Mononuclear cell (primary cell): Measurements from ENCODE around the gene FDX2. TPM values are rescaled to one million over a fixed set of nuclear protein-coding genes. Genes with fewer than 3 reads are reported as not detected.

Source experiments
- H3K27me3 ChIP-seq: 2 replicates; pipeline ENCODE4 v1.6.0; 2011; ENCODE audit warnings: low read length, control low read depth; ENCODE audit not compliant: insufficient read depth
- H3K4me1 ChIP-seq: 2 replicates; pipeline ENCODE4 v1.5.1; 2011; ENCODE audit warnings: mild to moderate bottlenecking, low read length, control low read depth; ENCODE audit not compliant: insufficient read depth
- H3K4me3 ChIP-seq: 2 replicates; pipeline ENCODE4 v1.5.1; 2011; ENCODE audit warnings: mild to moderate bottlenecking, low read length, moderate library complexity
- H3K9me3 ChIP-seq: 2 replicates; pipeline ENCODE4 v1.5.1; 2011; ENCODE audit warnings: low read depth, mild to moderate bottlenecking, control low read depth, low read length
- total RNA-seq: library from RNA; depleted of rRNA; stranded (reverse); fragments of >200 nt; gene quantifications from one replicate; pipeline ENCODE4 v1.2.3, GENCODE V29; 2012

The FDX2 gene
- total RNA-seq, 1 donor: 1.5 TPM

DNA sequence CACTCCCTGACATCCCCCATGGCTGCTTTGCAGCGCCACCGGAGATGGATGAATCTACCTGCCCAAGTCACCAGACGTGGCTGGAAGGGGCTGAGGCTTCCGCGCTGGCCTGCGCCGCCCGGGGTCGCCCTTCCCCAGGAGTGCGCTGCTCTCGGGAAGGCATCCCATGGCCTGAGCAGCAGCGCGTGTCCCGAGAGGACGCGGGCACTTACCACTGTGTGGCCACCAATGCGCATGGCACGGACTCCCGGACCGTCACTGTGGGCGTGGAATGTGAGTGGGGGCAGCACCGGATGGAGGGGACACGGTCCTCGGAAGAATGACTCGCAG lies 21.5 kb downstream of the FDX2 start:
- Histone ChIP-seq H3K27me3 (peaks cover 66% of the 10 kb centered on the region), H3K9me3 (no peaks in the 10 kb centered on the region), H3K4me1 (peaks cover 66% of the 10 kb centered on the region), H3K4me3 (no peak overlapping the region)

- peaks cover 72% of the 10 kb centered on the region for H3K4me1 ChIP-seq
- H3K4me3 ChIP-seq: no peak overlapping the region
- H3K9me3 ChIP-seq: no peaks in the 10 kb centered on the region
- H3K27me3 ChIP-seq: peaks cover 71% of the 10 kb centered on the region
Measured at GRCh38 chr19:10293637-10294367, 22.0 kb downstream of the FDX2 start.

- H3K9me3 ChIP-seq: no peaks in the 10 kb centered on the region
- peaks cover 79% of the 10 kb centered on the region for H3K4me1 ChIP-seq
- peaks cover 79% of the 10 kb centered on the region for H3K27me3 ChIP-seq
- no peak overlapping the region for H3K4me3 ChIP-seq
Measured at GRCh38 chr19:10292789-10293636, 22.8 kb downstream of the FDX2 start.

GRCh38 chr19:10292206-10292788 lies 23.5 kb downstream of the FDX2 start:
- Histone ChIP-seq H3K4me1 (peaks cover 87% of the 10 kb centered on the region), H3K4me3 (no peak overlapping the region), H3K27me3 (peaks cover 85% of the 10 kb centered on the region), H3K9me3 (no peaks in the 10 kb centered on the region)

DNA sequence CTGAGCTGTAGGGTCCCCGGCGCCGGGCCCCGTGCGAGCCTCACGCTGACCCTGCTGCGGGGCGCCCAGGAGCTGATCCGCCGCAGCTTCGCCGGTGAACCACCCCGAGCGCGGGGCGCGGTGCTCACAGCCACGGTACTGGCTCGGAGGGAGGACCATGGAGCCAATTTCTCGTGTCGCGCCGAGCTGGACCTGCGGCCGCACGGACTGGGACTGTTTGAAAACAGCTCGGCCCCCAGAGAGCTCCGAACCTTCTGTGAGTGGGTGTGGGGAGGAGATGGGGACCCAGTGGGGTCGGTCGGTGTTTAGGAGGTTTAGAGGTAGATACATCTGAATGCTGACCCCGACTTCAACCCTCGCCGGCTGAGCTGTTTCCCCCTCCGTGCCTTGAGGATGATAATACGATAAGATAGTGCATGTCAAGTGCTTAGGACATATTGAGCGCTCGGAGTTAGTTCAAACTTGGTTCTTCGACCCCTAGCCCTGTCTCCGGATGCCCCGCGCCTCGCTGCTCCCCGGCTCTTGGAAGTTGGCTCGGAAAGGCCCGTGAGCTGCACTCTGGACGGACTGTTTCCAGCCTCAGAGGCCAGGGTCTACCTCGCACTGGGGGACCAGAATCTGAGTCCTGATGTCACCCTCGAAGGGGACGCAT lies 24.1 kb downstream of the FDX2 start:
- Histone ChIP-seq H3K27me3 (peaks cover 84% of the 10 kb centered on the region), H3K9me3 (no peaks in the 10 kb centered on the region), H3K4me3 (no peak overlapping the region), H3K4me1 (peaks cover 93% of the 10 kb centered on the region)

- no peaks in the 10 kb centered on the region for H3K9me3 ChIP-seq
- peaks cover 82% of the 10 kb centered on the region for H3K27me3 ChIP-seq
- H3K4me3 ChIP-seq: no peak overlapping the region
- H3K4me1 ChIP-seq: peaks cover 96% of the 10 kb centered on the region
Measured at GRCh38 chr19:10290876-10291553, 24.8 kb downstream of the FDX2 start.

GRCh38 chr19:10290357-10290875 lies 25.4 kb downstream of the FDX2 start:
- no peak overlapping the region for H3K4me3 ChIP-seq
- no peaks in the 10 kb centered on the region for H3K9me3 ChIP-seq
- H3K27me3 ChIP-seq: peaks cover 79% of the 10 kb centered on the region
- peaks cover 96% of the 10 kb centered on the region for H3K4me1 ChIP-seq

DNA sequence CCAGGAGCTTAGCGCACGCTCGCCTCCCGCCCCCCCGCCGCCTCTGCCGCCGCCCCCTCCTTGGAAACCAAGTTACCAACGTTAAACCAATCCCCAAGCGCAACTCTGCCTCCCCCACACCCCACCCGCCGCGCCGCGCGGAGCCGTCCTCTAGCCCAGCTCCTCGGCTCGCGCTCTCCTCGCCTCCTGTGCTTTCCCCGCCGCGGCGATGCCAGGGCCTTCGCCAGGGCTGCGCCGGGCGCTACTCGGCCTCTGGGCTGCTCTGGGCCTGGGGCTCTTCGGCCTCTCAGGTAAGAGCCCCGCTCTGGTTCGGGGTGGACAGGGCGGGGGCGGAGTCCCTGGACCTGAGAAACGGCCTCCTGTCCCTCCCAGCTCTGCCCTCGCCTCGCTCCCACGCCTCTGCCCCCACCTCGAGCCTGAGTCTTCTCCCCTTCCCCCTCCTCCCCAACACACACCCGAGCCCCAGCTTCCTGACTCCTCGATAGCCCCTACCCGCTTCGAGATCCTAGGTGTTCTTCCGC lies 25.9 kb downstream of the FDX2 start, which contains the start of gene ICAM5:
Gene ICAM5 (plus strand): TSS at position 117 of the 521 bp plus-strand sequence. CDS start 92 bp downstream, at position 209.
- H3K9me3 ChIP-seq: no peaks in the 10 kb centered on the region
- peaks cover 95% of the 10 kb centered on the region for H3K4me1 ChIP-seq
- no peak within 1 kb of the TSS for H3K4me3 ChIP-seq
- peaks cover 74% of the 10 kb centered on the region for H3K27me3 ChIP-seq

DNA sequence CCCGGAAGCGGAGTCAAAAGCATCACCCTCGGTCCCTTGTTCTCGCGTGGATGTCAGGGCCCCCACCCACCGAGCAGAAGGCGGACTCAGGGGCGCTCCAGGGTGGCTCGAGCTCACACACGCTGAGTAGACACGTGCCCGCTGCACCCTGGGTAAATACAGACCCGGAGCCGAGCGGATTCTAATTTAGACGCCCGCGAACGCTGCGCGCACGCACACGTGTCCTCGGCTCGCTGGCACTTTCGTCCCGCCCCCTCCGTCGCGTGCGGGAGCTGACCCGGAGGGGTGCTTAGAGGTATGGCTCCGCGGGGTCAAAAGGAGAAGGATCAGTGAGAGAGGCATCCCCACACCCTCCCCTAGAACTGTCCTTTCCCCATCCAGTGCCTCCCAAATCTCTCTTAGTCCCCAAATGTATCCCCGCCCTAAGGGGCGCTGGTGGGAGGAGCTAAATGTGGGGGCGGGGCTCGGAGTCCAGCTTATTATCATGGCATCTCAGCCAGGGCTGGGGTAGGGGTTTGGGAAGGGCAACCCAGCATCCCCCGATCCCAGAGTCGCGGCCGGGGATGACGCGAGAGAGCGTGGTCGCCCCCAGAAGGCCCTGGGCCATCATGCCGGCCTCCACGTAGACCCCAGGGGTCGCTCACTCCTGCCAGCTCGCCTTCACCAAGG lies 26.5 kb downstream of the FDX2 start:
- Histone ChIP-seq H3K9me3 (no peaks in the 10 kb centered on the region), H3K4me1 (peaks cover 89% of the 10 kb centered on the region), H3K27me3 (peaks cover 68% of the 10 kb centered on the region), H3K4me3 (no peak overlapping the region)

DNA sequence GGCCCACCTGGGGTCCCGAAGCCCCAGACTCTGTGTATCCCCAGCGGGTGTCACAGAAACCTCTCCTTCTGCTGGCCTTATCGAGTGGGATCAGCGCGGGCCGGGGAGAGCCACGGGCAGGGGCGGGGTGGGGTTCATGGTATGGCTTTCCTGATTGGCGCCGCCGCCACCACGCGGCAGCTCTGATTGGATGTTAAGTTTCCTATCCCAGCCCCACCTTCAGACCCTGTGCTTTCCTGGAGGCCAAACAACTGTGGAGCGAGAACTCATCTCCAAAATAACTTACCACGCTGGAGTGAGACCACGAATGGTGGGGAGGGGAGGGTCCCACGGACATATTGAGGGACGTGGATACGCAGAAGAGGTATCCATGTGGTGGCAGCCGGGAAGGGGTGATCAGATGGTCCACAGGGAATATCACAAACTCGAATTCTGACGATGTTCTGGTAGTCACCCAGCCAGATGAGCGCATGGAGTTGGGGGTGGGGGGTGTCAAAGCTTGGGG lies 27.1 kb downstream of the FDX2 start:
- Histone ChIP-seq H3K27me3 (peaks cover 62% of the 10 kb centered on the region), H3K9me3 (no peaks in the 10 kb centered on the region), H3K4me3 (no peak overlapping the region), H3K4me1 (peaks cover 87% of the 10 kb centered on the region)

DNA sequence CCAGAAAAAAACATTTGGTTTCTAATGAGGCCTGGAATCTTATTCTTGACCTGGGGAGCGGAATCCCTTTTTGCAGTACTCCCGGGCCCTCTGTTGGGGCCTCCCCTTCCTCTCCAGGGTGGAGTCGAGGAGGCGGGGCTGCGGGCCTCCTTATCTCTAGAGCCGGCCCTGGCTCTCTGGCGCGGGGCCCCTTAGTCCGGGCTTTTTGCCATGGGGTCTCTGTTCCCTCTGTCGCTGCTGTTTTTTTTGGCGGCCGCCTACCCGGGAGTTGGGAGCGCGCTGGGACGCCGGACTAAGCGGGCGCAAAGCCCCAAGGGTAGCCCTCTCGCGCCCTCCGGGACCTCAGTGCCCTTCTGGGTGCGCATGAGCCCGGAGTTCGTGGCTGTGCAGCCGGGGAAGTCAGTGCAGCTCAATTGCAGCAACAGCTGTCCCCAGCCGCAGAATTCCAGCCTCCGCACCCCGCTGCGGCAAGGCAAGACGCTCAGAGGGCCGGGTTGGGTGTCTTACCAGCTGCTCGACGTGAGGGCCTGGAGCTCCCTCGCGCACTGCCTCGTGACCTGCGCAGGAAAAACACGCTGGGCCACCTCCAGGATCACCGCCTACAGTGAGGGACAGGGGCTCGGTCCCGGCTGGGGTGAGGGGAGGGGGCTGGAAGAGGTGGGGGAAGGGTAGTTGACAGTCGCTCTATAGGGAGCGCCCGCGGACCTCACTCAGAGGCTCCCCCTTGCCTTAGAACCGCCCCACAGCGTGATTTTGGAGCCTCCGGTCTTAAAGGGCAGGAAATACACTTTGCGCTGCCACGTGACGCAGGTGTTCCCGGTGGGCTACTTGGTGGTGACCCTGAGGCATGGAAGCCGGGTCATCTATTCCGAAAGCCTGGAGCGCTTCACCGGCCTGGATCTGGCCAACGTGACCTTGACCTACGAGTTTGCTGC lies 28.7 kb downstream of the FDX2 start, which contains the start of gene ICAM4:
Gene ICAM4 (plus strand): TSS at position 153 of the 935 bp plus-strand sequence. CDS start 58 bp downstream, at position 211.
- no peaks in the 10 kb centered on the region for H3K9me3 ChIP-seq
- peaks cover 46% of the 10 kb centered on the region for H3K27me3 ChIP-seq
- H3K4me3 ChIP-seq: no peak within 1 kb of the TSS
- peaks cover 71% of the 10 kb centered on the region for H3K4me1 ChIP-seq

GRCh38 chr19:10285393-10285792 lies 30.4 kb downstream of the FDX2 start:
- Histone ChIP-seq H3K27me3 (peaks cover 29% of the 10 kb centered on the region), H3K9me3 (no peaks in the 10 kb centered on the region), H3K4me3 (no peak overlapping the region), H3K4me1 (peaks cover 54% of the 10 kb centered on the region)

DNA sequence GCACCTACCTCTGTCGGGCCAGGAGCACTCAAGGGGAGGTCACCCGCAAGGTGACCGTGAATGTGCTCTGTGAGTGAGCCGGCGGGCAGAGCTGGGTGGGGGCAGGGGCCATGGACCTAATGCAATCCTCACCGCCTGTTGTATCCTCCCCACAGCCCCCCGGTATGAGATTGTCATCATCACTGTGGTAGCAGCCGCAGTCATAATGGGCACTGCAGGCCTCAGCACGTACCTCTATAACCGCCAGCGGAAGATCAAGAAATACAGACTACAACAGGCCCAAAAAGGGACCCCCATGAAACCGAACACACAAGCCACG lies 30.9 kb downstream of the FDX2 start:
- Histone ChIP-seq H3K9me3 (no peaks in the 10 kb centered on the region), H3K4me3 (no peak overlapping the region), H3K27me3 (peaks cover 25% of the 10 kb centered on the region), H3K4me1 (peaks cover 49% of the 10 kb centered on the region)
